K562 (cell line): ENCODE measurements around the gene EIF4G2. TPM values are rescaled to one million over a fixed set of nuclear protein-coding genes. Genes with fewer than 3 reads are reported as not detected.

Experiments
- AFF4 ChIP-seq: sonication (generic); formaldehyde crosslinking; IDR thresholded peaks from 2 replicates; pipeline ENCODE4 v1.8.0; 2023; ENCODE audit warnings: mild to moderate bottlenecking, missing genetic modification reagents
- RREB1 ChIP-seq: fragments of 250-450 bp; sonication (Bioruptor Pico); IDR thresholded peaks from 2 replicates; pipeline ENCODE4 v1.4.0; 2020
- TAF1 ChIP-seq: IDR thresholded peaks from 2 replicates; pipeline ENCODE4 v1.6.1; 2011; ENCODE audit warnings: mild to moderate bottlenecking, low read length, moderate library complexity; ENCODE audit not compliant: insufficient read depth, control insufficient read depth, severe bottlenecking; ENCODE audit errors: extremely low read depth
- ZNF318 ChIP-seq, 2 experiments: fragments of 450-650 bp; IDR thresholded peaks; 2 replicates each; pipeline ENCODE4 v1.6.1; 2016; ENCODE audit warnings: mild to moderate bottlenecking in 2 of 2, borderline replicate concordance in 1 of 2, low read depth in 1 of 2, moderate library complexity in 1 of 2
- polyA plus RNA-seq, 8 experiments: library from polyadenylated mRNA; depleted of rRNA in 4 of 8; stranded (reverse) in 5 of 8; unstranded in 3 of 8; fragments of >200 nt; fragmentation: Nextera tagmentation in 2 of 8; fragmentation: Illumina TruSeq in 1 of 8; extraction: Ambion mirVana in 2 of 8; extraction: Trizol in 1 of 8; gene quantifications; 2 replicates each; pipeline versions ENCODE4 v1.2.1 to v1.2.3, GENCODE V29; 2011 to 2014; ENCODE audit warnings: inconsistent platforms in 1 of 8, missing spikeins in 1 of 8
- total RNA-seq, 7 experiments: library from RNA; depleted of rRNA in 6 of 7; stranded (reverse); fragments of >200 nt in 6 of 7; fragmentation: Illumina TruSeq in 2 of 7; extraction: Trizol in 2 of 7; gene quantifications; 2 replicates each; pipeline versions ENCODE4 v1.2.1 to v1.2.3, GENCODE V29; 2011 to 2021; ENCODE audit warnings: low replicate concordance in 1 of 7
- TF ChIP-seq, protein P1 (sequence below): sonication (generic); formaldehyde crosslinking; IDR thresholded peaks from 2 replicates; pipeline ENCODE4 v1.8.0; 2022; ENCODE audit warnings: mild to moderate bottlenecking, missing genetic modification reagents

EIF4G2 gene
- total and polyA plus RNA-seq, 9 of the 15 experiments (the other 6 are each of a cell fraction or from before 2014, with no cell fraction given) = 206 to 790 (median 646) TPM

DNA sequence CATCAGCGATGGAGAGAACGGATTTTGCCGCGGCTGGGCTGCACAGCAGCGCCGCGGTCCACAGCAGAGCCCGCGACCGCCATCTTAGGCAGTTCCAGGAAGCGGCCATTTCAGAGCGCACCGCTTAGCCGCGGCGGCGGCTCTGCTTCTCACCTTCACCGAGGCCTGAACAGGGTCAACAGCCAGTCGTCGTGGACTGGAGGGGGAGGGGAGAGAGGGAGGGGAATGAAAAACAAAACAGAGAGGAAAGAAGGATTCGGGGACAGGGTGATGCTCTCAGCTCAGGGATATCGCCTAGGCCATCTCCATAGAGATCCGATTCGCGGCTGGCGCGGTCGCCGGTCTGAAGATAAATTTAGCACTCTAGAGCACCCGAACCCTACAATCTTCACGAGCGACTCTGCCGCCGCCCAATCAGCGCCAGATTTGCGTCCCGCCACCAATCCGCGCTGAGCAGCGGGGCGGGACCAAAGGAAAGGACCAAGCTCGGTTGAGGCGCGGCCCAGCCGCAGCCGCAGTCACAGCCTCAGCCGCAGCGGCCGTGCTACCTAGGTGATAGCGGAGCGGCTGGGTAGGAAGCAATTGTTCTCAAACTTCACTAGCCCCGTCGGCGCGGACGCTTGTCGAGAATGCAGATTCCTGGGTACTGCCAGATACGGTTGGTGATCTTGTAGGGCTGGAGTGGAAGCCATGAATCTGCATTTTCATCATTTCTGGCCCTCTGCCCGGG, 49.1 kb upstream of the EIF4G2 start, which contains the start of gene ZBED5 (continued):
- TF ChIP-seq AFF4 (no peak; the same call in 1 of the 2 replicates), ZNF318 (IDR thresholded peaks at IDR 0.05; ENCODE audit: borderline replicate concordance in 1 of 2, low read depth in 1 of 2) (peak in 1 of 2 experiments; percentile 97; a peak in 2 of 4 replicates), RREB1 (CRISPR knock-in tag) (no peak; the same call in none of the 2 replicates), TAF1 (peak; percentile 66)
- TF ChIP-seq, protein P1, sequence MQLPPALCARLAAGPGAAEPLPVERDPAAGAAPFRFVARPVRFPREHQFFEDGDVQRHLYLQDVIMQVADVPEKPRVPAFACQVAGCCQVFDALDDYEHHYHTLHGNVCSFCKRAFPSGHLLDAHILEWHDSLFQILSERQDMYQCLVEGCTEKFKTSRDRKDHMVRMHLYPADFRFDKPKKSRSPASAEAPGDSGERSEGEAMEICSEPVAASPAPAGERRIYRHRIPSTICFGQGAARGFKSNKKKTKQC (CRISPR knock-in tag) = no peak
